GM21717 (cell line): ENCODE results near the gene POLN.
"Not testable (repeated sequence)": the region's sequence is repeated elsewhere in the genome, so short reads cannot be mapped to it uniquely, and the experiment has no call there.

ENCODE experiments used
- ATAC-seq: cut with Tn5 transposase; IDR thresholded peaks from one replicate; pipeline ENCODE4 v1.9.1; 2021; ENCODE audit warnings: mild to moderate bottlenecking, moderate library complexity; ENCODE audit not compliant: unreplicated experiment

POLN gene

GRCh38 chr4:2222838-2223237 is 19.1 kb downstream of the POLN start:
- ATAC-seq: no peak

GRCh38 chr4:2221378-2221777 is 20.5 kb downstream of the POLN start:
- ATAC-seq: not testable (repeated sequence)

- ATAC-seq: peak; percentile 61
These were observed 21.8 kb downstream of the POLN start for GRCh38 chr4:2220016-2220630.

GRCh38 chr4:2219233-2219760 is 22.6 kb downstream of the POLN start:
- ATAC-seq: no peak

- no peak for ATAC-seq
These were observed 23.5 kb downstream of the POLN start for GRCh38 chr4:2218436-2218835.

- no peak for ATAC-seq
These were observed 24.2 kb downstream of the POLN start for GRCh38 chr4:2217726-2218125.

- no peak for ATAC-seq
These were observed 29.1 kb downstream of the POLN start for GRCh38 chr4:2212831-2213230.

- ATAC-seq: not testable (repeated sequence)
These were observed 39.1 kb downstream of the POLN start for GRCh38 chr4:2202789-2203188.

- no peak for ATAC-seq
These were observed 47.4 kb downstream of the POLN start for GRCh38 chr4:2194496-2194895.

- ATAC-seq: no peak
These were observed 48.6 kb downstream of the POLN start for GRCh38 chr4:2193326-2193725.

- ATAC-seq: no peak
These were observed 55.1 kb downstream of the POLN start for GRCh38 chr4:2186865-2187172.

- ATAC-seq: no peak
These were observed 55.6 kb downstream of the POLN start for GRCh38 chr4:2186133-2186864.

- ATAC-seq: no peak
These were observed 58.5 kb downstream of the POLN start for GRCh38 chr4:2183394-2183793.

GRCh38 chr4:2182994-2183393 is 58.9 kb downstream of the POLN start:
- ATAC-seq: no peak

- no peak for ATAC-seq
These were observed 61.5 kb downstream of the POLN start for GRCh38 chr4:2180410-2180809.

- ATAC-seq: no peak
These were observed 62.2 kb downstream of the POLN start for GRCh38 chr4:2179717-2180116.

- ATAC-seq: no peak
These were observed 62.9 kb downstream of the POLN start for GRCh38 chr4:2178986-2179385.

GRCh38 chr4:2177443-2178093 is 64.4 kb downstream of the POLN start:
- no peak for ATAC-seq

- ATAC-seq: no peak
These were observed 65.8 kb downstream of the POLN start for GRCh38 chr4:2175990-2176698.

GRCh38 chr4:2174061-2174460 is 67.9 kb downstream of the POLN start:
- no peak for ATAC-seq

GRCh38 chr4:2172627-2173231 is 69.2 kb downstream of the POLN start:
- no peak for ATAC-seq
